Naive B cell (primary cell): Measurements from ENCODE around the gene ANXA5. TPM values are rescaled to one million over a fixed set of nuclear protein-coding genes. Genes with fewer than 3 reads are reported as not detected.

Source experiments
- ATAC-seq, 2 donors: fragments of 150-1000 bp; cut with Tn5 transposase; 2 replicates each; pipeline ENCODE4 v1.10.0; 2021; ENCODE audit warnings: low read depth in 2 of 2, mild to moderate bottlenecking in 2 of 2, moderate library complexity in 2 of 2
- DNase-seq: peaks from one replicate; pipeline ENCODE4 v3.0.0; 2022
- H3K27ac Mint-ChIP-seq, 6 donors: one replicate each; pipeline ENCODE4 v1.8.0; 2020 to 2022; ENCODE audit warnings: mild to moderate bottlenecking in 6 of 6, mixed read lengths in 6 of 6, moderate library complexity in 5 of 6, inconsistent platforms in 2 of 6
- H3K27me3 Mint-ChIP-seq, 3 donors: one replicate each; pipeline ENCODE4 v1.8.0; 2021 to 2022; ENCODE audit warnings: mixed read lengths in 3 of 3, mild to moderate bottlenecking in 1 of 3
- H3K36me3 Mint-ChIP-seq, 2 donors: one replicate each; pipeline ENCODE4 v1.8.0; 2020 to 2022; ENCODE audit warnings: mixed read lengths in 2 of 2, inconsistent platforms in 1 of 2, mild to moderate bottlenecking in 1 of 2
- H3K4me1 Mint-ChIP-seq, 3 donors: one replicate each; pipeline ENCODE4 v1.8.0; 2020 to 2022; ENCODE audit warnings: mixed read lengths in 3 of 3, inconsistent platforms in 1 of 3, mild to moderate bottlenecking in 1 of 3, moderate library complexity in 1 of 3
- H3K4me3 Mint-ChIP-seq, 8 donors: one replicate each; pipeline ENCODE4 v1.8.0; 2020 to 2022; ENCODE audit warnings: mild to moderate bottlenecking in 8 of 8, mixed read lengths in 8 of 8, moderate library complexity in 8 of 8, inconsistent platforms in 2 of 8
- H3K9me3 Mint-ChIP-seq, 7 donors: one replicate each; pipeline ENCODE4 v1.8.0; 2020 to 2022; ENCODE audit warnings: mixed read lengths in 7 of 7, mild to moderate bottlenecking in 5 of 7, inconsistent platforms in 2 of 7, moderate library complexity in 1 of 7
- polyA plus RNA-seq, 6 donors: library from polyadenylated mRNA; unstranded; fragments of 300-500 nt; fragmentation: Illumina TruSeq; gene quantifications; one replicate each; pipeline ENCODE4 v1.2.3, GENCODE V29; 2021; ENCODE audit warnings: low read depth in 6 of 6

Gene ANXA5
- polyA plus RNA-seq, 6 donors from 2014 or later, result 101 to 219 (median 118) TPM

DNA sequence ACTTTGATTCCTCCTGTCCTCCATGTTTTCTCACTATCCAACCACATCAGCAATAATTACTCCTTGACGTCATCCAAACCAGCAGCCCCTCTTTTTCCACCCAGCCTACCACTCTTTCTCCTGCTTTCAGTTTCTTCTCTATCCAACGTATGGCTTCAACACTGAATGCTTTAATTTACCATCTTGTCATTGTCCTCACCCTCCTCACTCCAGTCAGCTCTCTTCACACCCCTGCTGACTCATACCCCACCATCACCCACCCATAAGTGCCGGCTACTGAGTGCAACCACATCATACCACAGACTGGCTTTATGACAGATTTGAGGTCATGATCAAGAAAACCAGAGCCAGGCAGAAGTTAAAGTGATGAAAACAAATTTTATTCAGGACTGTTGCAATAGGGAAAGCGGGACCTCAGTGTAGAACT, 9.8 kb upstream of the ANXA5 start:
- H3K36me3 Mint-ChIP-seq, result peaks cover 0 to 7% of the 10 kb centered on the region in 2 donors
- DNase-seq, result no peak
- H3K27ac Mint-ChIP-seq, result no peak overlapping the region

DNA sequence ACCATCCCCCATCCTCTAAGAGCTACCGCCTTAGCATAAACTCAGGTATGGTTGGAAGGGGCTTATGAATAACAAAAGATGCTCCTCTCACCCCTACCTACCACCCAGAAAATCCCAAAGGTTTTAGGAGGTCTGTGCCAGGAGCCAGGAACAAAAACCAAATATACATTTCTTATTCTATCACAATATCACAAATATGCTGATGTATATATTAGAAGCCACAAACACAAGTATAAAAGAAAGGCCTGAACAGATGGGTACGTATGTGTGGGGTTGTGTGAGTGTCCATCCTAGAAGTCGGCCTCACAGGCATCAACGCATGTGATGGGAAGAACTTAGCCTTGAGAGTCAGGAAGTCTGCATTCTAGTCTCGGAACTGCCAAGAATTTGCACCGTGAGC, 8.7 kb upstream of the ANXA5 start:
- DNase-seq (no peak), ATAC-seq (no peak)
- Mint-ChIP-seq H3K4me3 (no peak overlapping the region), H3K9me3 (peaks cover 0 to 4% (median 0%) of the 10 kb centered on the region in 7 donors), H3K36me3 (peaks cover 0 to 7% of the 10 kb centered on the region in 2 donors), H3K27ac (no peak overlapping the region), H3K27me3 (peaks cover 41 to 71% (median 66%) of the 10 kb centered on the region in 3 donors), H3K4me1 (no peaks in the 10 kb centered on the region)

More for the DNA sequence above, 9.8 kb upstream of the ANXA5 start:
- Mint-ChIP-seq H3K27me3 (peaks cover 44 to 73% (median 65%) of the 10 kb centered on the region in 3 donors), H3K9me3 (peaks cover 0 to 4% (median 0%) of the 10 kb centered on the region in 7 donors), H3K4me3 (no peak overlapping the region), H3K4me1 (peaks cover 0 to 4% (median 0%) of the 10 kb centered on the region in 3 donors)
- no peak for ATAC-seq

DNA sequence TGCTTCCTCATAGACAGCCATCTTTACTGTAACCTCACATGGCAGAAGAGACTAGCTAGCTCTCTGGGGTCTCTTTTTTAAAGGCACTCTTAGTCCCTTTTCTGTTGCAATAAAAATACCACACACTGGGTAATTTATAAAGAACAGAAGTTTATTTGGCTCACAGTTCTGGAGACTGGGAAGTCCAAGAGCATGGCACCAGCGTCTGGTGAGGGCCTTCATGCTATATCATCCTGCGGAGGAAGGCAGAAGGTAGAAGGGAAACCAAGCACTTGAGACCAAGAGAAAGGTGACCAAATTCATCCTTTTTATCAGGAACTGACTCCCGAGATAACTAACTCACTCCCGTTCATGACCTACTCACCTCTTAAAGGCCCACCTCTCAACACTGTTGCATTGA, 5.4 kb upstream of the ANXA5 start:
- Mint-ChIP-seq H3K27me3 (peaks cover 43 to 53% (median 44%) of the 10 kb centered on the region in 3 donors), H3K9me3 (peaks cover 0 to 4% (median 0%) of the 10 kb centered on the region in 7 donors), H3K4me1 (peaks cover 8 to 10% (median 8%) of the 10 kb centered on the region in 3 donors), H3K27ac (no peak overlapping the region), H3K4me3 (no peak overlapping the region), H3K36me3 (no peaks in the 10 kb centered on the region)
- DNase-seq (no peak), ATAC-seq (no peak)

DNA sequence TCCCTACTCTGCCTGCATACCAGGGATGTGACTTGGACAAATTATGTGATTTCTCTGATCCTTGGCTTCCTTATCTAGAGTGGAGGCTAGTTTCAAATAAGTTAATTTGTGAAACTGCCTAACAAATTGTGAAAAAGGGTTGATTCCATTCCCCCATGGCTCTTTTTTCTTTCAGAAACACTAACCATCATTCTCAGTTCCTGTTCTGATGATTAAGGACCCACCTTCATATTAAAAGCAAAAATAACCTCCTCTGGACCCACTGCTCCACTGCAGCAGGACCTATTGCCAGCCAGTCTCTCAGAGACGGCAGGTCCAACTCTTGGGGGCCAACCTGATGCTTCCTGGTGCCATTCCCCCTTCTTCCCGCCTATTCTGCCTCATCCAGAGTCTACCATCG, 4.5 kb upstream of the ANXA5 start:
- Mint-ChIP-seq H3K27me3 (peaks cover 35 to 44% (median 36%) of the 10 kb centered on the region in 3 donors), H3K4me3 (no peak overlapping the region), H3K27ac (no peak overlapping the region), H3K36me3 (no peaks in the 10 kb centered on the region), H3K9me3 (peaks cover 0 to 4% (median 0%) of the 10 kb centered on the region in 7 donors), H3K4me1 (peaks cover 8 to 11% (median 10%) of the 10 kb centered on the region in 3 donors)
- DNase-seq, result no peak
- ATAC-seq, result no peak

DNA sequence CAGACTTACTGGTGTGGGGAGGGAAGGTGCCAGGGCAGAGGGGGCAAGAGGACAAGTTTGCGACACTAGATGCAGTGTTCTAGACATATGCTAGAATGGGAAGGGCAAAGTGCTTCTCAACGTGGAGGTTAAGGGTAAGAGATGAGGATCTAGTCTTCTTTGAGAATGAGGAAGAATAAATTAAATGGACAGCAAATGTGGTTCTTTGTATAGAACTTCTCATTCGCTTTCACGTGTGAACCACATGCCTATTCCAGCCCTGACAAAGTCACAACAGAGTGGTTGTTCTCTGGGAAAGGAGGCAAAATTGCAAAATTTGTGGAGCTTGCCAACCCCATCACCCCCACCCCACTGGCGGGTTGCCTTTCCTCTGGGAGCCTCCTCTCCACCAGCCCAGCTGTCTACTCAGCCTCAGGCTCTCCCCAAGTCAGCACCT, 1.5 kb upstream of the ANXA5 start:
- no peaks in the 10 kb centered on the region for H3K36me3 Mint-ChIP-seq
- no peak for DNase-seq
- peak overlapping the region in 1 of 6 donors; percentile 5 for H3K27ac Mint-ChIP-seq
- peaks cover 0 to 4% (median 0%) of the 10 kb centered on the region in 7 donors for H3K9me3 Mint-ChIP-seq
- H3K4me1 Mint-ChIP-seq, result peaks cover 15 to 22% (median 16%) of the 10 kb centered on the region in 3 donors
- ATAC-seq, result no peak
- peak overlapping the region in 5 of 8 donors; percentile 13 to 97 (median 88) for H3K4me3 Mint-ChIP-seq
- peaks cover 18 to 28% (median 23%) of the 10 kb centered on the region in 3 donors for H3K27me3 Mint-ChIP-seq

DNA sequence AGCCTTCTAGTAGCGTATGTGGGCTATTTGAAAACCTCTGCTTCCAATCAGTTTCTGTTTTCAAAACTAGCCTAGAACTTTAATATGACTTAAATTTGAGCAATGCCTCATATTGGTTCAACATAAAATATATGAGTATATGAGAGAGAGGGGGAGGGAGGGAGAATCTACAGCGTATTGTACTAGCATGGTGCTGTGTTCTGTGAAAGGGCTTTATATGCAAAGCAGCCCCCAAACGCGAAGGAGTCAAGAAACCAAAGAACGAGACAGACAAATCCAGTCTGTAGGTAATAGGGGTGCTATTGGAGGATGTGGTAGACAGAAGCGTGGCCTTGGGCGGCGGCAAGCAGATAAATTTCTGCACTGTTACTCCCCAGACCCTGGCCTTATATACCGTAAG, 784 bp upstream of the ANXA5 start:
- ATAC-seq, result peak in 1 of 2 donors; percentile 16
- Mint-ChIP-seq H3K9me3 (peaks cover 0 to 4% (median 0%) of the 10 kb centered on the region in 7 donors), H3K4me3 (peak overlapping the region; percentile 87 to 97 (median 93)), H3K4me1 (peaks cover 15 to 22% (median 16%) of the 10 kb centered on the region in 3 donors), H3K27ac (peak overlapping the region in 4 of 6 donors; percentile 7 to 82 (median 50)), H3K36me3 (no peaks in the 10 kb centered on the region), H3K27me3 (peaks cover 17 to 23% (median 21%) of the 10 kb centered on the region in 3 donors)
- DNase-seq, result peak; percentile 17

DNA sequence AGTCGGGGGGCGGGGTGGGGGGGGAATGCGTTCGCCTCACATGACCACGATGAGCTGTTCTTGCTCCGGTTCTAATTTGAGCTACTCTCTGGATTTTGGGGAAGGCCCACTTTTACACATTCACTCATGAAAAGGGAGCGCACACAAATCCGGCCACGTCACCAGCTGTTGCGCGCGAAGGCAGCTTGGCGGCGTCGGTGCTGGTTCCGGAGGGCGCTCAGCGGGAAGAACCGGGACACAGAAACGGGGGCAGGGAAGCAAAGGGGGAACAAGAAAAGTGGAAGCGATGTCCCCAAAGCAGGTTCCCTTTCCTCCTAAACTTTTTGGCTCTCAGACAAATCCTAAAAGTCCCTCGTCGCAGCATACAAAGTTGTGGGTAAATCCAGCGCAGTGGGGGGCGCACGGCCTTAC, 605 bp downstream of the ANXA5 start:
- no peaks in the 10 kb centered on the region for H3K9me3 Mint-ChIP-seq
- ATAC-seq, result peak; percentile 40 to 51
- peak overlapping the region; percentile 83 to 96 (median 93) for H3K27ac Mint-ChIP-seq
- DNase-seq, result peak; percentile 40
- peaks cover 15 to 22% (median 16%) of the 10 kb centered on the region in 3 donors for H3K4me1 Mint-ChIP-seq
- peak overlapping the region; percentile 86 to 98 (median 96) for H3K4me3 Mint-ChIP-seq
- H3K36me3 Mint-ChIP-seq, result no peaks in the 10 kb centered on the region
- peaks cover 11 to 17% (median 14%) of the 10 kb centered on the region in 3 donors for H3K27me3 Mint-ChIP-seq

DNA sequence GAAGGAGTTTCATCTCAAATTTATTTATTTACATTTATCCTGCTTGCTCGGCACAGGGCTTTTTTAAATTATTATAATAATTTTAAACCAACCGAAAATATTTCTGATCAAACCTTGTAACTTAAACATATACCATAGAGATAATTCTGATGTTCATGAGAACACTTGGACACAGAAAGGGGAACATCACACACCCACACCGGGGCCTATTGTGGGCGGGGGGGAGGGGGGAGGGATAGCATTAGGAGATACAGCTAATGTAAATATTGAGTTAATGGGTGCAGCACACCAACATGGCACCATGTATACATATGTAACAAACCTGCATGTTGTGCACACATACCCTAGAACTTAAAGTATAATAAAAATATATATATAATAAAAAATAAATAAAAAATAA, 2.9 kb downstream of the ANXA5 start:
- H3K27ac Mint-ChIP-seq, result no peak overlapping the region
- DNase-seq, result no peak
- no peak for ATAC-seq
- H3K9me3 Mint-ChIP-seq, result no peaks in the 10 kb centered on the region
- no peaks in the 10 kb centered on the region for H3K36me3 Mint-ChIP-seq
- H3K4me3 Mint-ChIP-seq, result no peak overlapping the region
- peaks cover 15 to 22% (median 16%) of the 10 kb centered on the region in 3 donors for H3K4me1 Mint-ChIP-seq
- peaks cover 0 to 5% (median 0%) of the 10 kb centered on the region in 3 donors for H3K27me3 Mint-ChIP-seq

DNA sequence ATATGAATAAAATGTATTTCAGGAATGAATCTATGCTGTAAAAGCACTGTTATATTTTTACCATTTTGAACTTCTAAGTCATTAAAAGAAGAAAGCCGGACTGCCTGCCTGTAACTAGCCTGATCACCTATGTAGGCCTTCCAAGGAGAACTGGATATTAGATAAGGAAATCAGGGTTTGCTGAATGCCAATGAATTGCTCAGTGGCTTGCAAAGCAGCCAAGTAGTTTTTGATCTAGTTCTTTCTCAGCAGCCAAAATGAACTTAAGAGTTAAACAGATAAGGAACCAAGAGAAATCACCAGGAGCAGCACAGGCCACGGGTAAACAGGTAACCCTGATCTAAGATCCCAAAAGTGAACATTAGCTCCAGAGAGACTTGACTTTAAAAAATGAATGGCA, 3.3 kb downstream of the ANXA5 start:
- Mint-ChIP-seq H3K27ac (no peak overlapping the region), H3K9me3 (no peaks in the 10 kb centered on the region), H3K4me1 (peaks cover 15 to 22% (median 16%) of the 10 kb centered on the region in 3 donors), H3K4me3 (peak overlapping the region in 1 of 8 donors; percentile 50), H3K27me3 (peaks cover 0 to 5% (median 0%) of the 10 kb centered on the region in 3 donors), H3K36me3 (no peaks in the 10 kb centered on the region)
- no peak for ATAC-seq
- DNase-seq, result no peak

DNA sequence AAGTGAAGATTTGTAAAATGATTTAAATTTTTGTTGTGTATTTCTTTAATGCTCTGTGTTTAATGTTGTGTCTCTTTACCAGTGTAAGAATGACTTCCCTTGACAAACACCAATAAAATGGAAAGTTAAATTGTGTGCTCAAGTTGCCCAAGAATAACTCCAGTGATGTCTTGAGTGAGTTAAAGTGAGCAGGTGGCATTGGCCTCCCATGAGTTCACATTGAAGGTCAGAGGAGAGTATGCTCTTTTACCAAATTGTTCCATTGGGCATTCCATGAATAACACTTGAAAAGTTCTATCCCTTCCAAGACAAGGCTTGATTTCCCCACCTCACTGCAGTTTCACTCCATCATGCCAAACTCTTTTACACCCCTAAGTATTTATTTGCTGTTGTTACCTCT, 4.5 kb downstream of the ANXA5 start:
- H3K27me3 Mint-ChIP-seq, result no peaks in the 10 kb centered on the region
- peaks cover 6 to 15% (median 9%) of the 10 kb centered on the region in 3 donors for H3K4me1 Mint-ChIP-seq
- no peaks in the 10 kb centered on the region for H3K9me3 Mint-ChIP-seq
- H3K36me3 Mint-ChIP-seq, result no peaks in the 10 kb centered on the region
- ATAC-seq, result no peak
- peak overlapping the region in 1 of 8 donors; percentile 19 for H3K4me3 Mint-ChIP-seq
- DNase-seq, result no peak
- H3K27ac Mint-ChIP-seq, result no peak overlapping the region

DNA sequence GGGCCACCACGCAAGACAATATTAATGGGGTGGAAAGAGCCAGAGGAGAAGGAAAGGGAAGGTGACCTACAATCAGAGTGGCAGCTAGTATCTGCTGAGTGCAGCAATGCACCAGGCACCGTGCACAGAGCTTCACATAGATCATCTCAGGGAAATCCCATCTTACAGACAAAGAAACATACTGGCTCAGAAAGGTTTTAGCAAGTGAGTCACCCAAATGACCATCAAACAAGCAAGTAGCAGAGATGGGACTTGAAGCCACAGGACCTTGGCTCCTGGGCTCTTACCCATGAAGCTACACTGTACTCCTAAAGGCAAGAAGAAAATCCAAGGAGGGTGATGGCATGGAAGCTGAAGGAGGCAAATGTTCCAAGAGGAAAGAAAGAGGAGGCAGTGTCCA, 6.8 kb downstream of the ANXA5 start:
- Mint-ChIP-seq H3K27ac (no peak overlapping the region), H3K9me3 (no peaks in the 10 kb centered on the region), H3K4me1 (peaks cover 0 to 4% (median 0%) of the 10 kb centered on the region in 3 donors), H3K36me3 (peaks cover 6 to 8% of the 10 kb centered on the region in 2 donors), H3K27me3 (no peaks in the 10 kb centered on the region), H3K4me3 (no peak overlapping the region)
- ATAC-seq, result no peak
- no peak for DNase-seq

DNA sequence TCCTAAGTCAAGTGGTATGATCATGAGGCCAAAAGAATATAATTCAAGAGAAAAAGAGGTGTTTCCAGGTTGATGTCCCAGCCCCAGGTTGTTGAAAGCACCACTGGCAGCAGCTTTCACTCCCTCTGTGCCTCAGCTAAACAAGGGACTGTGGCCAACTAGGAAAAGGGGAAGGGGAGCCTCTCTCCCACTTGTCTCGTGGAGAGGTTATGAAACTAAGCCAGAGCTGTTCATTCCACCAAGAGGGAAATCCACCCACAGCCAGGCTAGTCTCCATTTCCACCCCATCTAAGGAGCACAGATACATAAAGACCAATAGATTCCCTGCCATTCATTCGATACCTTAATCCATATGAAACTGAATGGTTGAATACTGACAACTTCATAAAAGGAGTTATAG, 8.1 kb downstream of the ANXA5 start:
- Mint-ChIP-seq H3K4me1 (no peaks in the 10 kb centered on the region), H3K4me3 (no peak overlapping the region), H3K27me3 (no peaks in the 10 kb centered on the region), H3K9me3 (no peaks in the 10 kb centered on the region), H3K27ac (no peak overlapping the region), H3K36me3 (peaks cover 8% of the 10 kb centered on the region in 2 donors)
- ATAC-seq (no peak), DNase-seq (no peak)

DNA sequence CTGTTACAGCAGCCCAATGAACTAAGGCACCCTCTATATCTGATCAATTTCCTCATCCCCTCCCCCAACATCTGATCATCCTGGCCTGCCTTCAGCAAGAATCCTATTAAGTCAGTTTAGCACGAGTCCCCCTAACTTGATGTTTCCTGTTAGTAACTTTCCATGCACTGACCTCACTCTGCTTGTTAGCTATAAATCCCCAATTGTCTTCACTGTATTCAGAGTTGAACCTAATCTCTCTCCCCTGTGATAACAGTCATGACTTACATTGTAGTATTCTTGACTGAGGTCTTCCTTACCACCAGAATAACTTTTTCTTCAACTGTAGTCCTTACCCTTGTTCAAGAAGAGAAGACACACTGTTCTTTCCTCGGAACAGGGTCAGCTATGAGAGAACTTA, 8.5 kb downstream of the ANXA5 start:
- H3K4me1 Mint-ChIP-seq, result no peaks in the 10 kb centered on the region
- DNase-seq, result no peak
- H3K36me3 Mint-ChIP-seq, result peaks cover 8% of the 10 kb centered on the region in 2 donors
- ATAC-seq, result no peak
- no peaks in the 10 kb centered on the region for H3K9me3 Mint-ChIP-seq
- no peak overlapping the region for H3K27ac Mint-ChIP-seq
- no peak overlapping the region for H3K4me3 Mint-ChIP-seq
- H3K27me3 Mint-ChIP-seq, result no peaks in the 10 kb centered on the region

DNA sequence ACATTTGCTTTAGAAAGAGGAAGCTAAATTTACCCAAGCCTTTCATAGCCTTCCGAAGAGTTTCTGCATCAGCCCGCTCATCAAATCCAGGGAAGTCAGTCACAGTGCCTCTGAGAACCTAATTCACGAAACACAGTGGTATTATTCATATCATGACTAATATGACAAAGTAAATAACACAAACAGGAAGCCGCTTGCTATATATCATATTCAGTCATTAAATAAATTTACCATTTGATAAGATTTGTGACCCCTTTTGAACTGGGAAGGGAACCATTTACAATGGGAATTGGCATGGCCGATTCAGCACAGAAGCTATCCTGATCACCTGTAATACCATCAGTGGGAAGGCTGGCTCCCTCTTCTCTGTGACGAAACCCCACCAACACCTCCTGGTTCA, 10.5 kb downstream of the ANXA5 start:
- Mint-ChIP-seq H3K4me1 (no peaks in the 10 kb centered on the region), H3K4me3 (no peak overlapping the region), H3K27ac (no peak overlapping the region), H3K36me3 (peaks cover 8% of the 10 kb centered on the region in 2 donors), H3K9me3 (no peaks in the 10 kb centered on the region), H3K27me3 (no peaks in the 10 kb centered on the region)
- DNase-seq (no peak), ATAC-seq (no peak)
